ENCODE measurements around the gene LSR.

- TF ChIP-seq CTCF (IDR thresholded peaks at IDR 0.05) (no peak), POLR2A (IDR thresholded peaks at IDR 0.05) (no peak)
These were observed 67.8 kb downstream of the LSR start for GRCh38 chr19:35316560-35316959.
